CD4-positive, alpha-beta T cell treated with Interleukin-12 subunit alpha and Interleukin-12 subunit beta, for 1 hour (primary cell): ENCODE measurements around the gene HYI.

Source experiments
- DNase-seq: peaks from one replicate; pipeline ENCODE4 v3.0.0-alpha.2; 2020

The HYI gene

GRCh38 chr1:43444151-43444828, 9.4 kb downstream of the HYI start:
- no peak for DNase-seq

GRCh38 chr1:43443197-43443946, 10.4 kb downstream of the HYI start:
- no peak for DNase-seq

- DNase-seq: no peak
Measured at GRCh38 chr1:43442756-43443155, 11.0 kb downstream of the HYI start.

- no peak for DNase-seq
Measured at GRCh38 chr1:43441894-43442637, 11.7 kb downstream of the HYI start.

- no peak for DNase-seq
Measured at GRCh38 chr1:43441166-43441893, 12.4 kb downstream of the HYI start.

GRCh38 chr1:43440358-43440757, 13.4 kb downstream of the HYI start:
- no peak for DNase-seq

- no peak for DNase-seq
Measured at GRCh38 chr1:43439781-43440180, 13.9 kb downstream of the HYI start.

GRCh38 chr1:43438953-43439581, 14.7 kb downstream of the HYI start:
- DNase-seq: no peak

- no peak for DNase-seq
Measured at GRCh38 chr1:43438576-43438952, 15.2 kb downstream of the HYI start.

- no peak for DNase-seq
Measured at GRCh38 chr1:43438006-43438405, 15.7 kb downstream of the HYI start.

GRCh38 chr1:43437031-43437973, 16.4 kb downstream of the HYI start:
- no peak for DNase-seq

GRCh38 chr1:43436371-43436770, 17.4 kb downstream of the HYI start:
- no peak for DNase-seq

GRCh38 chr1:43435146-43436145, 18.3 kb downstream of the HYI start:
- no peak for DNase-seq

- no peak for DNase-seq
Measured at GRCh38 chr1:43434256-43434655, 19.5 kb downstream of the HYI start.

- DNase-seq: no peak
Measured at GRCh38 chr1:43432907-43433306, 20.8 kb downstream of the HYI start.

- DNase-seq: no peak
Measured at GRCh38 chr1:43432171-43432860, 21.4 kb downstream of the HYI start.

- no peak for DNase-seq
Measured at GRCh38 chr1:43431676-43432075, 22.1 kb downstream of the HYI start.

GRCh38 chr1:43430831-43431230, 22.9 kb downstream of the HYI start:
- no peak for DNase-seq

GRCh38 chr1:43427941-43428340, 25.8 kb downstream of the HYI start:
- no peak for DNase-seq

- no peak for DNase-seq
Measured at GRCh38 chr1:43427524-43427923, 26.2 kb downstream of the HYI start.
